Measurements from ENCODE around the gene TUBA1C. TPM values are rescaled to one million over a fixed set of nuclear protein-coding genes. Genes with fewer than 3 reads are reported as not detected.

Gene TUBA1C
- total and polyA plus RNA-seq, 10 of the 15 experiments (the other 5 are each of a cell fraction or from before 2014, with no cell fraction given): 285 to 1,003 (median 441) TPM

- in situ Hi-C loops (cut with MboI): no loop called here
- H3K36me3 ChIP-seq (ENCODE audit: control insufficient read depth in 2 of 2, insufficient read depth in 2 of 2, low read length in 1 of 2): no peaks in the 10 kb centered on the region
- no peak overlapping the region for H3K9ac ChIP-seq (ENCODE audit: control insufficient read depth, insufficient read depth, low read length)
- no peaks in the 10 kb centered on the region for H3K9me3 ChIP-seq (replicated peaks; ENCODE audit: control insufficient read depth, insufficient read depth, low read length)
- H3K4me1 ChIP-seq (ENCODE audit: control insufficient read depth, insufficient read depth, low read length): no peaks in the 10 kb centered on the region
- no peak for TF ChIP-seq BCLAF1 (IDR thresholded peaks at IDR 0.05)
- no peak for TF ChIP-seq PBX3 (IDR thresholded peaks at IDR 0.05; ENCODE audit: insufficient replicate concordance, low read depth, low read length)
- no peak for TF ChIP-seq HSF1 (IDR thresholded peaks at IDR 0.05; ENCODE audit: low read depth, low read length)
- TF ChIP-seq NKRF (conservative IDR thresholded peaks at IDR 0.05): no peak
- no peak for TF ChIP-seq ZBTB11 (CRISPR knock-in tag; IDR thresholded peaks at IDR 0.05)
- intact Hi-C loops (cut with micrococcal nuclease; ENCODE audit: unreplicated experiment): no loop called here
- CTCF ChIA-PET: interaction anchor here (1.4 kb wide), 1 partner anchor 106 kb away, joined by 3 read pairs; no protein-coding TSS in a partner anchor
- POLR2A ChIA-PET: no interaction called here
- H3K27me3 ChIP-seq (replicated peaks in 1 of 2; ENCODE audit: control insufficient read depth in 2 of 2, insufficient read depth in 2 of 2, low read length in 1 of 2): no peaks in the 10 kb centered on the region
- BruUV-seq (replicated peaks): no TSS peak
- ATAC-seq (no peak), DNase-seq (ENCODE audit: low read depth, low spot score) (no peak), FAIRE-seq (no peak)
- SMC1A ChIA-PET (ENCODE audit: uncharacterized antibody, unreplicated experiment): no interaction called here
- no peak overlapping the region for H2AFZ ChIP-seq (ENCODE audit: control insufficient read depth, low read depth, low read length)
- no peak overlapping the region for H3K27ac ChIP-seq (ENCODE audit: control insufficient read depth, insufficient read depth)
- WGBS (ENCODE audit: insufficient coverage, insufficient replicate concordance, low lambda C conversion rate, missing lambda C conversion rate): 71% methylated on average over 11 of the region's 11 CpGs
- no peaks in the 10 kb centered on the region for H4K20me1 ChIP-seq (ENCODE audit: control insufficient read depth, insufficient read depth)
- H3K4me2 ChIP-seq (ENCODE audit: control insufficient read depth, insufficient read depth): no peak overlapping the region
- RAD21 ChIA-PET (ENCODE audit: unreplicated experiment): interaction anchor here (0.6 kb wide), 1 partner anchor 422 kb away, joined by 3 read pairs; no protein-coding TSS in a partner anchor
- no peaks in the 10 kb centered on the region for H3K79me2 ChIP-seq (ENCODE audit: control insufficient read depth, insufficient read depth, low read length)
- H3K4me3 ChIP-seq: no peak overlapping the region
Observed at GRCh38 chr12:49253033-49253623, 11.8 kb upstream of the TUBA1C start.

Measured in GM12878 (cell line).